HepG2 (cell line): Measurements from ENCODE around the gene CC2D1A. TPM values are rescaled to one million over a fixed set of nuclear protein-coding genes. Genes with fewer than 3 reads are reported as not detected.
A peak's percentile ranks its signal among the peaks of the same experiment; 100 is the strongest.

Experiments
- ELF1 ChIP-seq: sonication (generic); formaldehyde crosslinking; IDR thresholded peaks from 2 replicates; pipeline ENCODE4 v1.4.0; 2020; ENCODE audit warnings: missing genetic modification reagents
- KDM5B ChIP-seq: sonication (generic); formaldehyde crosslinking; IDR thresholded peaks from 2 replicates; pipeline ENCODE4 v1.4.0; 2020; ENCODE audit warnings: missing genetic modification reagents, mild to moderate bottlenecking, borderline replicate concordance
- KLF15 ChIP-seq: sonication (generic); formaldehyde crosslinking; IDR thresholded peaks from 2 replicates; pipeline ENCODE4 v1.8.1; 2023; ENCODE audit warnings: borderline replicate concordance, mild to moderate bottlenecking, inconsistent platforms, missing genetic modification reagents, mixed read lengths
- NR3C1 ChIP-seq: sonication (generic); formaldehyde crosslinking; IDR thresholded peaks from 2 replicates; pipeline ENCODE4 v1.4.0; 2020; ENCODE audit warnings: missing genetic modification reagents
- PLRG1 ChIP-seq: fragments of 450-650 bp; conservative IDR thresholded peaks from 2 replicates; pipeline ENCODE4 v1.6.1; 2016
- PRPF4 ChIP-seq: fragments of 200-400 bp; formaldehyde crosslinking; IDR thresholded peaks from 2 replicates; pipeline ENCODE4 v1.6.1; 2016; ENCODE audit warnings: low read length, low read depth; ENCODE audit not compliant: poor library complexity, severe bottlenecking
- SAFB2 ChIP-seq: sonication (generic); formaldehyde crosslinking; IDR thresholded peaks from 2 replicates; pipeline ENCODE4 v1.5.1; 2020; ENCODE audit warnings: missing genetic modification reagents, low read depth, mild to moderate bottlenecking, borderline replicate concordance
- SKI ChIP-seq: fragments of 450-650 bp; IDR thresholded peaks from one replicate; pipeline ENCODE4 v1.6.1; 2018; ENCODE audit warnings: mild to moderate bottlenecking; ENCODE audit not compliant: partially characterized antibody
- TBX2 ChIP-seq: sonication (generic); formaldehyde crosslinking; IDR thresholded peaks from 2 replicates; pipeline ENCODE4 v1.5.0; 2020; ENCODE audit warnings: missing genetic modification reagents, mild to moderate bottlenecking, borderline replicate concordance
- ZNF207 ChIP-seq: fragments of 450-650 bp; IDR thresholded peaks from 2 replicates; pipeline ENCODE4 v1.6.1; 2016; ENCODE audit warnings: antibody characterized with exemption, borderline replicate concordance
- ZNF737 ChIP-seq: sonication (generic); formaldehyde crosslinking; IDR thresholded peaks from 2 replicates; pipeline ENCODE4 v1.5.0; 2020; ENCODE audit warnings: missing genetic modification reagents, mild to moderate bottlenecking, borderline replicate concordance
- ZNF780A ChIP-seq: sonication (generic); formaldehyde crosslinking; IDR thresholded peaks from 2 replicates; pipeline ENCODE4 v1.8.0; 2022; ENCODE audit warnings: mild to moderate bottlenecking, missing genetic modification reagents, moderate library complexity
- ZSCAN9 ChIP-seq: IDR thresholded peaks from 2 replicates; pipeline ENCODE4 v1.6.1; 2016; ENCODE audit warnings: borderline replicate concordance
- polyA plus RNA-seq, 8 experiments: library from polyadenylated mRNA; depleted of rRNA in 3 of 8; stranded (reverse) in 7 of 8; unstranded in 1 of 8; fragments of >200 nt; fragmentation: Illumina TruSeq in 4 of 8; extraction: Trizol in 4 of 8; gene quantifications; 2 replicates each; pipeline versions ENCODE4 v1.2.1 to v1.2.3, GENCODE V29; 2011 to 2016; ENCODE audit warnings: low read depth in 4 of 8, missing spikeins in 1 of 8, mixed read lengths in 1 of 8; ENCODE audit not compliant: insufficient read depth in 1 of 8
- total RNA-seq, 5 experiments: library from RNA; depleted of rRNA; stranded (reverse); fragments of >200 nt; fragmentation: Illumina TruSeq; extraction: Trizol; gene quantifications; 2 replicates each; pipeline ENCODE4 v1.2.3, GENCODE V29; 2016; ENCODE audit warnings: low read depth in 1 of 5
- TF ChIP-seq, protein P1 (sequence below): sonication (generic); formaldehyde crosslinking; IDR thresholded peaks from 2 replicates; pipeline ENCODE4 v1.4.0; 2020; ENCODE audit warnings: missing genetic modification reagents
- TF ChIP-seq, protein P2 (sequence below): sonication (generic); formaldehyde crosslinking; IDR thresholded peaks from 2 replicates; pipeline ENCODE4 v1.4.0; 2020; ENCODE audit warnings: missing genetic modification reagents

Gene CC2D1A
- total and polyA plus RNA-seq, 2 of the 13 experiments (the other 11 are each of a cell fraction or from before 2014, with no cell fraction given), result 9.7 to 11.5 TPM

DNA sequence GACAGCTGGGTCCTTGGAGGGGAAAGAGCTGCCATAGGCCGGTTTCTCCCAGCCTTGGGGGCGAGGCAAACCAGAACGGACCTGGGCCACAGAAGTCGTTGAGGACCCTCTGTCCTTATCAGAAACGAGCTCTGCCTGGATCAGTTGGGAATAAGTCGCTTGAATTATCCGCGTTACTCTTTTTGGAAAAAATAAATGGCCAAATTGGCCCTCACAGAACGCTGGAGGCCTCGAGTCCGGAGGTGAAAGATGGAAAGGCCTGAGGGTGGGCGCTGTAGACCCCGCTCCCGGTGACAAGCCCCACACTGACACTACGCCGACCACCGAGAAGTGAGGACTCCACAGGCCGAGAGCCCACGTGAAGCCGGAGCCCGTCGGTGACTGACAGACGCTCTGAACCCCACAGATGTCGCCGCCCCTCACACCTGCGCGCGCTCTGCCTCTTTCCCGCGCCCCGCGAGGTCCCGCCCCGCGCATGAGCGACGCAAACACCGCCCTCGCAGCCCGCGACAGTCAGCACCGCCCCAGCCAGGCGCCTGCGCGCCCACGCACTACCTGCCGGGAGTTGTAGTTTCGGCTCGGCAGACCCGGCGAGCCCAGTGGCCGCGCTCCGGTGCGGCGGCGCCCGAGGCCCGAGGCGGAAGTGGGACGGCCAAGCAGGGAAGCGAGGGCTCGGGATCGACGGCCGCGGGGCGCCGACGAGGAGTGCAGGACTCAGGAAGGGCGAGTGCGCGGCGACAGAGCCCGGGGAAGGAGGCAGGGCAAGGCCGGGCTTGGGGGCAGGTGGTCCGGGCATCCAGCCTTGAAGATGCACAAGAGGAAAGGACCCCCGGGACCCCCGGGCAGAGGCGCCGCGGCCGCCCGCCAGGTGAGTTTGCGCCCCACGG lies at the start of gene CC2D1A, which contains the start of gene BRME1 (continued):
- TF ChIP-seq, protein P1, sequence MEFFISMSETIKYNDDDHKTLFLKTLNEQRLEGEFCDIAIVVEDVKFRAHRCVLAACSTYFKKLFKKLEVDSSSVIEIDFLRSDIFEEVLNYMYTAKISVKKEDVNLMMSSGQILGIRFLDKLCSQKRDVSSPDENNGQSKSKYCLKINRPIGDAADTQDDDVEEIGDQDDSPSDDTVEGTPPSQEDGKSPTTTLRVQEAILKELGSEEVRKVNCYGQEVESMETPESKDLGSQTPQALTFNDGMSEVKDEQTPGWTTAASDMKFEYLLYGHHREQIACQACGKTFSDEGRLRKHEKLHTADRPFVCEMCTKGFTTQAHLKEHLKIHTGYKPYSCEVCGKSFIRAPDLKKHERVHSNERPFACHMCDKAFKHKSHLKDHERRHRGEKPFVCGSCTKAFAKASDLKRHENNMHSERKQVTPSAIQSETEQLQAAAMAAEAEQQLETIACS (CRISPR knock-in tag), result peak; percentile 43; the same call in 1 of the 2 replicates
- TF ChIP-seq KDM5B (CRISPR knock-in tag) (peak; percentile 94), PRPF4 (peak; percentile 32), SKI (no peak), SAFB2 (CRISPR knock-in tag) (peak; percentile 72), ZNF780A (peak; percentile 54; the same call in 1 of the 2 replicates), ELF1 (peak; percentile 88), TBX2 (CRISPR knock-in tag) (peak; percentile 96), ZNF737 (CRISPR knock-in tag) (no peak), ZSCAN9 (CRISPR knock-in tag) (no peak; the same call in 1 of the 2 replicates), KLF15 (CRISPR knock-in tag) (no peak), PLRG1 (no peak), NR3C1 (no peak), ZNF207 (no peak)
- TF ChIP-seq, protein P2, sequence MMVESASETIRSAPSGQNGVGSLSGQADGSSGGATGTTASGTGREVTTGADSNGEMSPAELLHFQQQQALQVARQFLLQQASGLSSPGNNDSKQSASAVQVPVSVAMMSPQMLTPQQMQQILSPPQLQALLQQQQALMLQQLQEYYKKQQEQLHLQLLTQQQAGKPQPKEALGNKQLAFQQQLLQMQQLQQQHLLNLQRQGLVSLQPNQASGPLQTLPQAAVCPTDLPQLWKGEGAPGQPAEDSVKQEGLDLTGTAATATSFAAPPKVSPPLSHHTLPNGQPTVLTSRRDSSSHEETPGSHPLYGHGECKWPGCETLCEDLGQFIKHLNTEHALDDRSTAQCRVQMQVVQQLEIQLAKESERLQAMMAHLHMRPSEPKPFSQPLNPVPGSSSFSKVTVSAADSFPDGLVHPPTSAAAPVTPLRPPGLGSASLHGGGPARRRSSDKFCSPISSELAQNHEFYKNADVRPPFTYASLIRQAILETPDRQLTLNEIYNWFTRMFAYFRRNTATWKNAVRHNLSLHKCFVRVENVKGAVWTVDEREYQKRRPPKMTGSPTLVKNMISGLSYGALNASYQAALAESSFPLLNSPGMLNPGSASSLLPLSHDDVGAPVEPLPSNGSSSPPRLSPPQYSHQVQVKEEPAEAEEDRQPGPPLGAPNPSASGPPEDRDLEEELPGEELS (CRISPR knock-in tag), result peak; percentile 62
